GM23248 (cell line): Measurements from ENCODE around the gene NPAT.

Source experiments
- EZH2 ChIP-seq: fragments of 200-600 bp; sonication (generic); IDR thresholded peaks from 2 replicates; pipeline ENCODE4 v1.6.1; 2018; ENCODE audit warnings: antibody characterized with exemption, mild to moderate bottlenecking; ENCODE audit not compliant: insufficient read depth, poor library complexity, severe bottlenecking
- EZH2phosphoT487 ChIP-seq: fragments of 200-600 bp; sonication (generic); IDR thresholded peaks from 2 replicates; pipeline ENCODE4 v1.6.1; 2018; ENCODE audit warnings: antibody characterized with exemption, moderate library complexity, mild to moderate bottlenecking, low read depth; ENCODE audit not compliant: insufficient read depth

DNA sequence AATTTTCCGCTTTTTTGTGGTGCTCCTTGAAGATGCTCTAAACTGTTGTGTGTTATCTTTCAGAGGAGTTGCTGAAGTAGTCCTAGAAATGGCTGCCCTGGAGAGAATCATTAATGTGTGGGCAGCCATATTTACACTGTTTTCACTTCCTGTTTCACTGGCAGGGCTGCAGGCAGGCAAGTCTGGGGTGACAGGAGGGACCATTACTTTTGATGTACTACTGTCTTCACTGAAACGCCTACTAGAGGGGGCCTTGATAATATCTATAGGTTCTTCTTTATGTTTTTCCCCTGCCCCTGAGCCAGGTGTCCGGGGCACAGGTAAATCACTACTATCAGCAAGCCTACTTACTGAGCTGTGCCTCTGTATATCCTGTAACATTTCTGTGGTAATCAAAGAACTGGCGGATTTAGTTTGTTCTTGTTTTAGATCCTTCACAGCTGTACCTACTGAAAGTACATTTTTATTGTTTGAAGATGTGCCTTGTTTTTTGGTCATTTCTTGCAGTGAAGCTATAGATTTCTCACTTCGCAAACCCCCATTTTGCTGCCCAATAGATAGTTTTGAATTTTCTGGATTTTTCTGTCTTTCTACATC lies 61.4 kb downstream of the NPAT start:
- TF ChIP-seq EZH2 (no peak), EZH2phosphoT487 (no peak)
